IPS-18a (cell line): ENCODE data around the gene CHTOP.

Experiments used
- H3K27ac ChIP-seq: one replicate; pipeline ENCODE4 v1.5.1; 2013; ENCODE audit warnings: low read length
- H3K27me3 ChIP-seq: one replicate; pipeline ENCODE4 v1.6.1; 2013; ENCODE audit warnings: mild to moderate bottlenecking, low read length; ENCODE audit not compliant: control insufficient read depth, insufficient read depth
- H3K36me3 ChIP-seq: one replicate; pipeline ENCODE4 v1.6.1; 2013; ENCODE audit warnings: low read depth, low read length; ENCODE audit not compliant: control insufficient read depth
- H3K4me1 ChIP-seq: one replicate; pipeline ENCODE4 v1.6.1; 2013; ENCODE audit warnings: low read depth, low read length; ENCODE audit not compliant: control insufficient read depth
- H3K4me3 ChIP-seq: one replicate; pipeline ENCODE4 v1.5.1; 2013; ENCODE audit warnings: low read length
- H3K9ac ChIP-seq: one replicate; pipeline ENCODE4 v1.6.1; 2013; ENCODE audit warnings: mild to moderate bottlenecking, low read length, moderate library complexity
- H3K9me3 ChIP-seq: one replicate; pipeline ENCODE4 v1.6.1; 2013; ENCODE audit warnings: low read depth, low read length; ENCODE audit not compliant: control insufficient read depth

Gene CHTOP

GRCh38 chr1:153606194-153606593 lies 27.7 kb upstream of the CHTOP start:
- Histone ChIP-seq H3K9ac (no peak overlapping the region), H3K27ac (no peak overlapping the region), H3K4me3 (no peak overlapping the region), H3K4me1 (peaks cover 13% of the 10 kb centered on the region), H3K9me3 (no peaks in the 10 kb centered on the region), H3K36me3 (no peaks in the 10 kb centered on the region), H3K27me3 (no peaks in the 10 kb centered on the region)

GRCh38 chr1:153607381-153607780 lies 26.5 kb upstream of the CHTOP start:
- H3K9ac ChIP-seq = no peak overlapping the region
- H3K36me3 ChIP-seq = no peaks in the 10 kb centered on the region
- no peaks in the 10 kb centered on the region for H3K9me3 ChIP-seq
- H3K4me3 ChIP-seq = no peak overlapping the region
- no peak overlapping the region for H3K27ac ChIP-seq
- H3K4me1 ChIP-seq = peaks cover 17% of the 10 kb centered on the region
- H3K27me3 ChIP-seq = no peaks in the 10 kb centered on the region

- Histone ChIP-seq H3K4me1 (peaks cover 24% of the 10 kb centered on the region), H3K9me3 (no peaks in the 10 kb centered on the region), H3K36me3 (no peaks in the 10 kb centered on the region), H3K4me3 (no peak overlapping the region), H3K27ac (no peak overlapping the region), H3K27me3 (no peaks in the 10 kb centered on the region), H3K9ac (no peak overlapping the region)
Observed at GRCh38 chr1:153608089-153608682, 25.7 kb upstream of the CHTOP start.

- H3K9me3 ChIP-seq = no peaks in the 10 kb centered on the region
- no peak overlapping the region for H3K27ac ChIP-seq
- H3K4me3 ChIP-seq = no peak overlapping the region
- H3K36me3 ChIP-seq = no peaks in the 10 kb centered on the region
- peaks cover 28% of the 10 kb centered on the region for H3K4me1 ChIP-seq
- no peak overlapping the region for H3K9ac ChIP-seq
- H3K27me3 ChIP-seq = no peaks in the 10 kb centered on the region
Observed at GRCh38 chr1:153608742-153609584, 24.9 kb upstream of the CHTOP start.

- no peak overlapping the region for H3K27ac ChIP-seq
- no peaks in the 10 kb centered on the region for H3K36me3 ChIP-seq
- H3K27me3 ChIP-seq = no peaks in the 10 kb centered on the region
- H3K9me3 ChIP-seq = no peaks in the 10 kb centered on the region
- no peak overlapping the region for H3K9ac ChIP-seq
- H3K4me3 ChIP-seq = no peak overlapping the region
- H3K4me1 ChIP-seq = peaks cover 28% of the 10 kb centered on the region
Observed at GRCh38 chr1:153609585-153609907, 24.3 kb upstream of the CHTOP start.

DNA sequence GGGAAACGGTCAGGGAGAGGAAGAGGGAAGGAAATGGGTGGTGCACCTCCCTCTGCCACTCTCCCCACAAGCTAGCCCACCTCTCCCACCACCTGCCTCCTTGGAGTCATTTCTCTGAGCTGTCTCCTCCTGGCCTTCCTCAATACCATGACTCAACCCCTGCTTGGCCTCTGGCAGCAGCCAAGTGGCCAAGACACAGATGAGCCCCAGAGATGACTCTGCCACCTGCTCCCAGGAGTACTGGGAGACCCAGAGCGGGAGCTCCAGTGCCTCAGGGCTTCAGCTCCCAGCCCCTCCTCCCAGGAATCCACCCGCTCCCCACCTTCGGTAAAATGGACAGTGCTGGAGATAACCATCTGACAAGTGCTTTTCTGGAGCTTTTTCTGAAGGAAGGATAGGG lies 23.5 kb upstream of the CHTOP start:
- no peak overlapping the region for H3K9ac ChIP-seq
- H3K4me1 ChIP-seq = peaks cover 28% of the 10 kb centered on the region
- no peak overlapping the region for H3K4me3 ChIP-seq
- H3K27me3 ChIP-seq = no peaks in the 10 kb centered on the region
- H3K27ac ChIP-seq = no peak overlapping the region
- no peaks in the 10 kb centered on the region for H3K9me3 ChIP-seq
- no peaks in the 10 kb centered on the region for H3K36me3 ChIP-seq

DNA sequence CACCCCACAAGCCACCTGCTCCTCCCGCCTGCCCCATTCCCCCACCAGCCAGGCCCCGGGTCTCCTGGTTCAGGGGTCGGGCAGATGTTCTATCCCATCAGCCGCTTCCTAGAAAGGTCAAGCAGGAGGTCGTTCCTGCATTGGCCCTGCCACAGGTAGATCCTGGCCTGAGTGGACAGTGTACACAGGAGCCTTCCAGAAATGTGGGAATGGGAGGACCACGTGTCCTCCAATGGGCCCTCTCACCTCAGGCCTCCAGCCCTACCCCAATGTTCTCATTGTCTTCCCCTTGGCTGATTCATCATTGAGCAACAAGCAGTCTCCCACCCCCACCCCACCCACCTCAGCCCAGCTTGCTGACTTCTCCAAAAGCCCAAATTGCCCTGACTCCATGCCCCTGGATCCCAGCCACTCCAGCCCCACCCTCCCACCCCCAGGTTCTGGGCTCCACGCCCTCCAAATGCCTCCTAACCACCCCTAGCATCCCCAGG lies 23.0 kb upstream of the CHTOP start:
- Histone ChIP-seq H3K36me3 (no peaks in the 10 kb centered on the region), H3K4me1 (peaks cover 28% of the 10 kb centered on the region), H3K27ac (no peak overlapping the region), H3K9me3 (no peaks in the 10 kb centered on the region), H3K27me3 (no peaks in the 10 kb centered on the region), H3K9ac (no peak overlapping the region), H3K4me3 (no peak overlapping the region)

DNA sequence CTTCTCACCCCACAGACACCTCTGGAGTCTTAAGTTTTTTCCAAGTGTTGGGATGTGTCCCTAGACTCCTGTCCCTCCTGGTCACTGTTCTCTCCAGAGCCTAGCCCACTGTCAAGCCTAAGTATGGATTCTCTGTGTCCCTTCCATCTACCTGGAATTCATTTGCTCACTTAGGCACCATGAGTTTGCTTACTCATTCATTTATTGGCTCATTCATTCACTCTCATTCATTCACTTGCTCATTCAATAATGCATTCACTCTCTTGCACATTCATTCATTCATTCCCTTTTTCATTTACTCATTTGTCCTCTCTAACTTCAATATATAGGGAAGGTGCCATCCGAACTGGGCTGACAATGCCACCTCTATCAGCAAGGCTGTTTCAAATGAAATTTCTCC lies 22.5 kb upstream of the CHTOP start:
- Histone ChIP-seq H3K36me3 (no peaks in the 10 kb centered on the region), H3K27me3 (no peaks in the 10 kb centered on the region), H3K9me3 (no peaks in the 10 kb centered on the region), H3K4me3 (no peak overlapping the region), H3K9ac (no peak overlapping the region), H3K4me1 (peaks cover 28% of the 10 kb centered on the region), H3K27ac (no peak overlapping the region)

DNA sequence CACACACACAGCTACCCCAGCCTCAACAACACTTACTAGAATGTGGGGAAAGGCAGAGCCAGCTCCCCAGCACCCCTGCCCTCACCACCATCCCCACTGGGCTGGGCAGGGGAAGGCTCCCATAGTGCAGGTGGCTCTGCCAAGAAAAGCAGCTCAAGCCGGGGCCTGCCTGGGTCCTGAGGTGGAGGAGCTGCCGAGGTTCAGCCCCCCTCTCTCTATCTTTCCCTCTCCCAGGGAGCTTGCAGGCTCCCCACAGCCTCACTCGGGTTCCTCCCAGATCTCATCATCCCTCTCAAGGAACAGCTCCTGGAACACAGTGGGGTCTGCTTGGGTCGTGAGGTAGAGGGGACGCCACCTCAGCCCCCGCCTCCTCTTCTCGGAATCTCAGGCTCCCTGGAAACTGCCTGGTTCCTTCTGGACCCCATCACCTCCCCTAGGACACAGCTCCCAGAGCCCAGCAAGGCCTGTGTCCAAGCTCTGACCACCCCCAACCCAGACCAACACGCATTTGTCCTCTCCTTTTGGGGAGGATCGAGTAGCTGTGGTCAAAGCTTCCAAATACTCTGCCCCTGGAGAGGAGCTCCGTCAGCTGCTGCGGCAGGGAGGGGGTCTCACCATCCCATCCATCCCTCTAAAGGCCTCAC lies 21.6 kb upstream of the CHTOP start:
- no peaks in the 10 kb centered on the region for H3K36me3 ChIP-seq
- H3K9me3 ChIP-seq = no peaks in the 10 kb centered on the region
- H3K9ac ChIP-seq = peak overlapping the region; percentile 6
- peak overlapping the region; percentile 48 for H3K4me3 ChIP-seq
- H3K4me1 ChIP-seq = peaks cover 28% of the 10 kb centered on the region
- H3K27me3 ChIP-seq = no peaks in the 10 kb centered on the region
- H3K27ac ChIP-seq = no peak overlapping the region

- Histone ChIP-seq H3K9me3 (no peaks in the 10 kb centered on the region), H3K27me3 (no peaks in the 10 kb centered on the region), H3K27ac (no peak within 1 kb of the TSS), H3K4me3 (peak within 1 kb of the TSS; percentile 48), H3K36me3 (no peaks in the 10 kb centered on the region), H3K9ac (peak within 1 kb of the TSS; percentile 6), H3K4me1 (peaks cover 28% of the 10 kb centered on the region)
Observed at GRCh38 chr1:153612755-153613331, 21.0 kb upstream of the CHTOP start, which contains the start of gene S100A16. Gene S100A16, minus strand, starts transcription at chr1:153613137. Its CDS starts 4,986 bp downstream, at chr1:153608151.

GRCh38 chr1:153613406-153613805 lies 20.5 kb upstream of the CHTOP start:
- H3K4me1 ChIP-seq = peaks cover 27% of the 10 kb centered on the region
- H3K4me3 ChIP-seq = no peak overlapping the region
- no peaks in the 10 kb centered on the region for H3K9me3 ChIP-seq
- H3K9ac ChIP-seq = no peak overlapping the region
- H3K27ac ChIP-seq = no peak overlapping the region
- no peaks in the 10 kb centered on the region for H3K36me3 ChIP-seq
- no peaks in the 10 kb centered on the region for H3K27me3 ChIP-seq
